Measurements from ENCODE around the gene SERINC5. TPM values are rescaled to one million over a fixed set of nuclear protein-coding genes. Genes with fewer than 3 reads are reported as not detected.

The SERINC5 gene
- total RNA-seq, 4 donors from 2014 or later = 9.5 to 54.5 (median 22.4) TPM

GRCh38 chr5:80192507-80193241 lies 63.2 kb downstream of the SERINC5 start:
- H3K27me3 ChIP-seq = no peaks in the 10 kb centered on the region
- H3K27ac ChIP-seq = peak overlapping the region; percentile 68 to 69
- TF ChIP-seq CTCF (IDR thresholded peaks at IDR 0.05) = no peak
- TF ChIP-seq POLR2A (IDR thresholded peaks at IDR 0.05) = no peak
- H3K4me3 ChIP-seq = no peak overlapping the region
- peaks cover 3 to 4% of the 10 kb centered on the region in 2 donors for H3K4me1 ChIP-seq
- no peaks in the 10 kb centered on the region for H3K36me3 ChIP-seq
- no peaks in the 10 kb centered on the region for H3K9me3 ChIP-seq
- DNase-seq = peak; percentile 31 to 50
- intact Hi-C loops (cut with DNase I; ENCODE audit: low total_unique reads) = no loop called here

- no peak overlapping the region for H3K4me3 ChIP-seq
- TF ChIP-seq POLR2A (IDR thresholded peaks at IDR 0.05) (no peak), CTCF (IDR thresholded peaks at IDR 0.05) (no peak)
- no peaks in the 10 kb centered on the region for H3K9me3 ChIP-seq
- H3K27ac ChIP-seq = peak overlapping the region; percentile 68 to 69
- peaks cover 3 to 4% of the 10 kb centered on the region in 2 donors for H3K4me1 ChIP-seq
- H3K36me3 ChIP-seq = no peaks in the 10 kb centered on the region
- peak; percentile 24 to 26 for DNase-seq
- intact Hi-C loops (cut with DNase I; ENCODE audit: low total_unique reads) = no loop called here
- no peaks in the 10 kb centered on the region for H3K27me3 ChIP-seq
Observed at GRCh38 chr5:80191991-80192398, 63.9 kb downstream of the SERINC5 start.

- Histone ChIP-seq H3K27ac (peak overlapping the region; percentile 68 to 69), H3K4me1 (peaks cover 3 to 4% of the 10 kb centered on the region in 2 donors), H3K27me3 (no peaks in the 10 kb centered on the region), H3K9me3 (no peaks in the 10 kb centered on the region), H3K36me3 (no peaks in the 10 kb centered on the region), H3K4me3 (no peak overlapping the region)
- no peak for DNase-seq
- TF ChIP-seq POLR2A (IDR thresholded peaks at IDR 0.05) (no peak), CTCF (IDR thresholded peaks at IDR 0.05) (no peak)
- intact Hi-C loops (cut with DNase I; ENCODE audit: low total_unique reads) = no loop called here
Observed at GRCh38 chr5:80191397-80191796, 64.5 kb downstream of the SERINC5 start.

- intact Hi-C loops (cut with DNase I; ENCODE audit: low total_unique reads) = no loop called here
- no peak for TF ChIP-seq POLR2A (IDR thresholded peaks at IDR 0.05)
- TF ChIP-seq CTCF (IDR thresholded peaks at IDR 0.05) = no peak
- H3K27ac ChIP-seq = peak overlapping the region; percentile 68 to 69
- no peaks in the 10 kb centered on the region for H3K27me3 ChIP-seq
- peaks cover 3 to 4% of the 10 kb centered on the region in 2 donors for H3K4me1 ChIP-seq
- no peaks in the 10 kb centered on the region for H3K36me3 ChIP-seq
- no peaks in the 10 kb centered on the region for H3K9me3 ChIP-seq
- no peak overlapping the region for H3K4me3 ChIP-seq
- no peak for DNase-seq
Observed at GRCh38 chr5:80190960-80191359, 64.9 kb downstream of the SERINC5 start.

DNA sequence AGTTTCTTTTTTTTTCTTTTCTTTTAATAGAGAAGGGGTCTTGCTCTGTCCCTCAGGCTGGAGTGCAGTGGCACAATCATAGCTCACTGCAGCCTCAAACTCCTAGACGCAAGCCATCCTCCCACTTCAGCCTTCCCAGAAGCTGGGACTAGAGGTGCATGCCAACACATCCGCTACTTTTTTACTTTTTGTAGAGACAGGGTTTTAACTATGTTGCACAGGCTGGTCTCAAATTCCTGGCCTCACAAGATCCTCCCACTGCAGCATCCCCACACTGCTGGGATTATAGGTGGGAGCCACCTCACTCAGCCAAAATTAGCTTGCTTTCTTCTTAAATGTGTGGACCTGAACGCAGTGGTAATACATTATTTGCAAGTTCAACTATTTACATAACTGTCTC lies 66.1 kb downstream of the SERINC5 start:
- H3K27me3 ChIP-seq = no peaks in the 10 kb centered on the region
- H3K4me1 ChIP-seq = peaks cover 3 to 4% of the 10 kb centered on the region in 2 donors
- intact Hi-C loops (cut with DNase I; ENCODE audit: low total_unique reads) = no loop called here
- peak overlapping the region; percentile 65 to 80 for H3K27ac ChIP-seq
- no peak for DNase-seq
- H3K9me3 ChIP-seq = no peaks in the 10 kb centered on the region
- TF ChIP-seq CTCF (IDR thresholded peaks at IDR 0.05) (no peak), POLR2A (IDR thresholded peaks at IDR 0.05) (no peak)
- no peaks in the 10 kb centered on the region for H3K36me3 ChIP-seq
- H3K4me3 ChIP-seq = peak overlapping the region; percentile 21 to 24
